HCT116 (cell line): ENCODE measurements around the gene ENTPD7. TPM values are rescaled to one million over a fixed set of nuclear protein-coding genes. Genes with fewer than 3 reads are reported as not detected.

Experiments used
- ATAC-seq: fragments of 200-7000 bp; cut with Tn5 transposase; 2 replicates; pipeline ENCODE4 v1.9.1; 2020; ENCODE audit warnings: mild to moderate bottlenecking, moderate library complexity
- BruUV-seq: library from RNA; stranded (reverse); fragments of 400-500 nt; replicated peaks from 2 replicates; lab custom pipeline; 2021; lab: Mats Ljungman, UMichigan
- CTCF ChIA-PET: fragments of 300-600 bp; sonication (Branson Sonifier 250); formaldehyde crosslinking; loops from one replicate; lab custom pipeline; 2021; ENCODE audit warnings: antibody characterized with exemption; lab: Charles Lee
- POLR2A ChIA-PET: fragments of 300-600, 350-600 bp; sonication (Branson Sonifier 250); formaldehyde crosslinking; loops from one replicate; lab custom pipeline; 2021; ENCODE audit warnings: antibody characterized with exemption; lab: Charles Lee
- RAD21 ChIA-PET, 2 experiments: fragments of 300-600 bp; sonication (Branson Sonifier 250); formaldehyde crosslinking; loops; one replicate each; lab custom pipeline; 2023; ENCODE audit warnings: low total read pairs in 2 of 2; ENCODE audit not compliant: uncharacterized antibody in 2 of 2, unreplicated experiment in 2 of 2, low non-redundant PET in 1 of 2; lab: Charles Lee
- DNase-seq: peaks from one replicate; pipeline ENCODE4 v3.0.0-alpha.2; 2010; ENCODE audit warnings: low read depth, low spot score
- H2AFZ ChIP-seq: fragments of 200-600 bp; shearing (Covaris generic), sonication (generic); 2 replicates; pipeline ENCODE4 v1.6.1; 2017; ENCODE audit warnings: low read depth, mixed run types, mixed read lengths, antibody characterized with exemption, low read length; ENCODE audit not compliant: poor library complexity, severe bottlenecking
- H3K27ac ChIP-seq: 2 replicates; pipeline ENCODE4 v1.5.1; 2012; ENCODE audit warnings: low read depth, low read length
- H3K27me3 ChIP-seq: fragments of 200-600 bp; sonication (generic); 2 replicates; pipeline ENCODE4 v1.6.1; 2016; ENCODE audit warnings: mixed run types, low read length, mixed read lengths; ENCODE audit not compliant: insufficient read depth
- H3K36me3 ChIP-seq, 2 experiments: fragments of 200-500 bp in 1 of 2; fragments of 200-600 bp in 1 of 2; sonication (Bioruptor generic) in 1 of 2; sonication (generic) in 1 of 2; 2 replicates each; pipeline versions ENCODE4 v1.5.1 to v1.6.1; 2014 to 2016; ENCODE audit warnings: low read length in 2 of 2, inconsistent platforms in 1 of 2, mixed read lengths in 1 of 2, mixed run types in 1 of 2; ENCODE audit not compliant: insufficient read depth in 2 of 2, control insufficient read depth in 1 of 2
- H3K4me1 ChIP-seq, 2 experiments: fragments of 200-600 bp in 1 of 2; sonication (generic) in 1 of 2; 2 replicates each; pipeline versions ENCODE4 v1.5.1 to v1.6.1; 2012 to 2017; ENCODE audit warnings: low read length in 2 of 2, inconsistent platforms in 1 of 2, mild to moderate bottlenecking in 1 of 2, mixed read lengths in 1 of 2, mixed run types in 1 of 2, moderate library complexity in 1 of 2; ENCODE audit not compliant: insufficient read depth in 2 of 2, control insufficient read depth in 1 of 2
- H3K4me2 ChIP-seq: fragments of 200-600 bp; sonication (generic); 2 replicates; pipeline ENCODE4 v1.6.1; 2017; ENCODE audit warnings: mixed run types, low read length, mixed read lengths
- H3K4me3 ChIP-seq, 2 experiments: fragments of 200-600 bp in 1 of 2; sonication (generic) in 1 of 2; replicated peaks in 1 of 2; 2 replicates each; pipeline ENCODE4 v1.5.1; 2011 to 2016; ENCODE audit warnings: low read length in 2 of 2, control low read depth in 1 of 2, low read depth in 1 of 2, mild to moderate bottlenecking in 1 of 2, mixed read lengths in 1 of 2, mixed run types in 1 of 2
- H3K79me2 ChIP-seq: fragments of 200-600 bp; sonication (generic); 2 replicates; pipeline ENCODE4 v1.6.1; 2017; ENCODE audit warnings: mild to moderate bottlenecking, mixed run types, low read length, moderate library complexity, mixed read lengths; ENCODE audit not compliant: insufficient read depth
- H3K9ac ChIP-seq: fragments of 200-600 bp; sonication (generic); 2 replicates; pipeline ENCODE4 v1.6.1; 2016; ENCODE audit warnings: low read length, mixed read lengths
- H3K9me2 ChIP-seq: fragments of 200-600 bp; sonication (generic), shearing (Covaris generic); 2 replicates; pipeline ENCODE4 v1.6.1; 2017; ENCODE audit warnings: mixed run types, mild to moderate bottlenecking, moderate library complexity; ENCODE audit not compliant: insufficient read depth
- H3K9me3 ChIP-seq, 2 experiments: fragments of 200-500 bp in 1 of 2; fragments of 200-600 bp in 1 of 2; sonication (Bioruptor generic) in 1 of 2; sonication (generic) in 1 of 2; 2 replicates each; pipeline ENCODE4 v1.6.1; 2014 to 2017; ENCODE audit warnings: low read length in 2 of 2, mixed read lengths in 2 of 2, inconsistent platforms in 1 of 2, low read depth in 1 of 2, mild to moderate bottlenecking in 1 of 2, mixed run types in 1 of 2, moderate library complexity in 1 of 2; ENCODE audit not compliant: control insufficient read depth in 1 of 2, insufficient read depth in 1 of 2
- H4K20me1 ChIP-seq: fragments of 200-600 bp; sonication (generic), shearing (Covaris generic); 2 replicates; pipeline ENCODE4 v1.6.1; 2017; ENCODE audit warnings: mixed run types, mild to moderate bottlenecking, moderate library complexity; ENCODE audit not compliant: insufficient read depth
- CBX3 ChIP-seq: IDR thresholded peaks from 2 replicates; pipeline ENCODE4 v1.6.1; 2012; ENCODE audit warnings: low read depth
- CEBPB ChIP-seq: IDR thresholded peaks from 2 replicates; pipeline ENCODE4 v1.6.1; 2012; ENCODE audit warnings: low read depth
- FOSL1 ChIP-seq: IDR thresholded peaks from 2 replicates; pipeline ENCODE4 v1.6.1; 2012; ENCODE audit warnings: low read depth
- JUND ChIP-seq: IDR thresholded peaks from 2 replicates; pipeline ENCODE4 v1.6.1; 2012
- POLR2A ChIP-seq: IDR thresholded peaks from 2 replicates; pipeline ENCODE4 v1.7.0; 2011; ENCODE audit warnings: borderline replicate concordance; ENCODE audit not compliant: insufficient read depth, insufficient read length; ENCODE audit errors: extremely low read depth
- TCF7L2 ChIP-seq: IDR thresholded peaks from 2 replicates; pipeline ENCODE4 v1.7.0; 2011; ENCODE audit warnings: borderline replicate concordance, inconsistent platforms; ENCODE audit not compliant: insufficient read depth, insufficient read length; ENCODE audit errors: extremely low read depth
- intact Hi-C: fragments of 100-400 bp; cut with micrococcal nuclease; formaldehyde crosslinking; loops from 2 replicates; pipeline ENCODE4 v1.10.0; 2022
- total RNA-seq: library from RNA; stranded (reverse); gene quantifications from one replicate; pipeline ENCODE4 v1.2.1, GENCODE V29; 2021; ENCODE audit not compliant: unreplicated experiment

Gene ENTPD7
- total RNA-seq, 1 experiment from 2014 or later = 12.3 TPM

GRCh38 chr10:99633832-99634231 is 25.5 kb upstream of the ENTPD7 start:
- H3K27me3 ChIP-seq = no peaks in the 10 kb centered on the region
- no peaks in the 10 kb centered on the region for H3K79me2 ChIP-seq
- CTCF ChIA-PET = no interaction called here
- POLR2A ChIA-PET = no interaction called here
- no TSS peak for BruUV-seq
- no peak for TF ChIP-seq FOSL1
- TF ChIP-seq TCF7L2 = no peak
- no peak for TF ChIP-seq POLR2A
- no peak for TF ChIP-seq JUND
- no peak overlapping the region for H3K4me2 ChIP-seq
- intact Hi-C loops = no loop called here
- RAD21 ChIA-PET = no interaction called here
- H3K4me3 ChIP-seq = no peak overlapping the region
- no peaks in the 10 kb centered on the region for H3K9me2 ChIP-seq
- H3K27ac ChIP-seq = no peak overlapping the region
- H2AFZ ChIP-seq = no peak overlapping the region
- no peaks in the 10 kb centered on the region for H4K20me1 ChIP-seq
- no peaks in the 10 kb centered on the region for H3K9me3 ChIP-seq
- no peak for ATAC-seq
- DNase-seq = no peak
- H3K4me1 ChIP-seq = peaks cover 0 to 3% of the 10 kb centered on the region in 2 experiments; a peak in 1 of 4 replicates
- H3K36me3 ChIP-seq = no peaks in the 10 kb centered on the region
- no peak overlapping the region for H3K9ac ChIP-seq

DNA sequence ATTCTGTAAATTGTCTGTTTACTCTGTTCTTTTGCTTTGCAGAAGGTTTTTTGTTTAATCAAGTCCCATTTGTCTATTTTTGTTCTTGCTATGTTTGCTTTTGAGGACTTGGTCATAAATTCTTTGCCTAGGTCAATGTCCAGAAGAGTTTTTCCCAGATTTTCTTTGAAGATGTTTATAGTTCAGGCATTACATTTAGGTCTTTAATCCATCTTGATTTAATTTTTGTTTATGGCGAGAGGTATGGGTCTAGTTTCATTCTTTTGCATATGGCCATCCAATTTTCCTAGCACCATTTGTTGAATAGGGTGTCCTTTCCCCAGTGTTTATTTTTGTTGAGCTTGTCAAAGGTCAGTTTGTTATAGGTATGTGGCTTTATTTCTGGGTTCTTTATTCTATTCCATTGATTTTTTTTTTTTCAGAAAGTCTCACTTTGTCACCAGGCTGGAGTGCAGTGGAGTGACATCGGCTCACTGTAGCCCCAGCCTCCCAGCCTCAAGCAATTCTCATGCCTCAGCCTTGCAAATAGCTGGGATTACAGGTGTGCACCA is 11.6 kb upstream of the ENTPD7 start:
- Histone ChIP-seq H3K27ac (no peak overlapping the region), H3K9me3 (no peaks in the 10 kb centered on the region), H3K4me1 (no peaks in the 10 kb centered on the region), H3K36me3 (no peaks in the 10 kb centered on the region), H3K4me3 (no peak overlapping the region), H4K20me1 (no peaks in the 10 kb centered on the region), H3K9me2 (no peaks in the 10 kb centered on the region), H3K27me3 (no peaks in the 10 kb centered on the region), H3K79me2 (no peaks in the 10 kb centered on the region), H3K9ac (no peak overlapping the region), H3K4me2 (no peak overlapping the region), H2AFZ (no peak overlapping the region)
- DNase-seq = no peak
- BruUV-seq = no TSS peak
- intact Hi-C loops = no loop called here
- no peak for TF ChIP-seq CEBPB
- no peak for TF ChIP-seq CBX3
- ATAC-seq = no peak
- CTCF ChIA-PET = no interaction called here
- RAD21 ChIA-PET = no interaction called here
- POLR2A ChIA-PET = interaction anchor here (0.7 kb wide), 1 partner anchor 12 kb away, joined by 3 read pairs; the partner anchor contains the start of gene ENTPD7
